Mononuclear cell (primary cell): ENCODE data around the gene LEKR1. TPM values are rescaled to one million over a fixed set of nuclear protein-coding genes. Genes with fewer than 3 reads are reported as not detected.
"Not testable (repeated sequence)": the region's sequence is repeated elsewhere in the genome, so short reads cannot be mapped to it uniquely, and the experiment has no call there.

Experiments
- H3K27me3 ChIP-seq: 2 replicates; pipeline ENCODE4 v1.6.0; 2011; ENCODE audit warnings: low read length, control low read depth; ENCODE audit not compliant: insufficient read depth
- H3K4me1 ChIP-seq: 2 replicates; pipeline ENCODE4 v1.5.1; 2011; ENCODE audit warnings: mild to moderate bottlenecking, low read length, control low read depth; ENCODE audit not compliant: insufficient read depth
- H3K4me3 ChIP-seq: 2 replicates; pipeline ENCODE4 v1.5.1; 2011; ENCODE audit warnings: mild to moderate bottlenecking, low read length, moderate library complexity
- H3K9me3 ChIP-seq: 2 replicates; pipeline ENCODE4 v1.5.1; 2011; ENCODE audit warnings: low read depth, mild to moderate bottlenecking, control low read depth, low read length
- total RNA-seq: library from RNA; depleted of rRNA; stranded (reverse); fragments of >200 nt; gene quantifications from one replicate; pipeline ENCODE4 v1.2.3, GENCODE V29; 2012

The LEKR1 gene
- total RNA-seq, 1 donor, result 9.4 TPM

GRCh38 chr3:156817646-156818272 lies 8.4 kb upstream of the LEKR1 start:
- H3K4me3 ChIP-seq, result peak overlapping the region; percentile 49

GRCh38 chr3:156818273-156818651 lies 7.9 kb upstream of the LEKR1 start:
- Histone ChIP-seq H3K4me1 (peaks cover 25% of the 10 kb centered on the region), H3K9me3 (no peaks in the 10 kb centered on the region), H3K4me3 (no peak overlapping the region), H3K27me3 (no peaks in the 10 kb centered on the region)

More at GRCh38 chr3:156817646-156818272, 8.4 kb upstream of the LEKR1 start:
- Histone ChIP-seq H3K4me1 (peaks cover 25% of the 10 kb centered on the region), H3K9me3 (no peaks in the 10 kb centered on the region), H3K27me3 (no peaks in the 10 kb centered on the region)

- Histone ChIP-seq H3K4me1 (peaks cover 25% of the 10 kb centered on the region), H3K9me3 (no peaks in the 10 kb centered on the region), H3K27me3 (no peaks in the 10 kb centered on the region), H3K4me3 (no peak overlapping the region)
These were observed 7.3 kb upstream of the LEKR1 start for GRCh38 chr3:156818890-156819289.

GRCh38 chr3:156819842-156820691 lies 6.1 kb upstream of the LEKR1 start:
- Histone ChIP-seq H3K4me1 (peaks cover 25% of the 10 kb centered on the region), H3K27me3 (no peaks in the 10 kb centered on the region), H3K4me3 (no peak overlapping the region), H3K9me3 (no peaks in the 10 kb centered on the region)

- Histone ChIP-seq H3K4me3 (no peak overlapping the region), H3K9me3 (no peaks in the 10 kb centered on the region), H3K27me3 (no peaks in the 10 kb centered on the region), H3K4me1 (peaks cover 29% of the 10 kb centered on the region)
These were observed 5.5 kb upstream of the LEKR1 start for GRCh38 chr3:156820692-156821080.

GRCh38 chr3:156822626-156823260 lies 3.4 kb upstream of the LEKR1 start:
- not testable (repeated sequence) for H3K27me3 ChIP-seq, H3K9me3 ChIP-seq, H3K4me3 ChIP-seq
- H3K4me1 ChIP-seq, result peaks cover 22% of the 10 kb centered on the region

- Histone ChIP-seq H3K4me3 (peak overlapping the region; percentile 73), H3K4me1 (peaks cover 15% of the 10 kb centered on the region), H3K9me3 (no peaks in the 10 kb centered on the region), H3K27me3 (no peaks in the 10 kb centered on the region)
These were observed 384 bp upstream of the LEKR1 start for GRCh38 chr3:156825795-156826143.

GRCh38 chr3:156826896-156827882 lies 1.0 kb downstream of the LEKR1 start:
- H3K27me3 ChIP-seq, result no peaks in the 10 kb centered on the region
- H3K4me1 ChIP-seq, result peaks cover 15% of the 10 kb centered on the region
- H3K9me3 ChIP-seq, result no peaks in the 10 kb centered on the region
- H3K4me3 ChIP-seq, result peak overlapping the region; percentile 73

- H3K4me1 ChIP-seq, result peaks cover 9% of the 10 kb centered on the region
- no peaks in the 10 kb centered on the region for H3K9me3 ChIP-seq
- no peak overlapping the region for H3K4me3 ChIP-seq
- H3K27me3 ChIP-seq, result no peaks in the 10 kb centered on the region
These were observed 4.9 kb downstream of the LEKR1 start for GRCh38 chr3:156831006-156831405.

- Histone ChIP-seq H3K4me3 (no peak overlapping the region), H3K27me3 (no peaks in the 10 kb centered on the region), H3K9me3 (no peaks in the 10 kb centered on the region), H3K4me1 (no peaks in the 10 kb centered on the region)
These were observed 8.3 kb downstream of the LEKR1 start for GRCh38 chr3:156834435-156834834.

- Histone ChIP-seq H3K4me3 (no peak overlapping the region), H3K9me3 (no peaks in the 10 kb centered on the region), H3K27me3 (no peaks in the 10 kb centered on the region), H3K4me1 (no peaks in the 10 kb centered on the region)
These were observed 8.9 kb downstream of the LEKR1 start for GRCh38 chr3:156834962-156835535.

- Histone ChIP-seq H3K9me3 (no peaks in the 10 kb centered on the region), H3K4me3 (no peak overlapping the region), H3K27me3 (no peaks in the 10 kb centered on the region), H3K4me1 (no peaks in the 10 kb centered on the region)
These were observed 10.5 kb downstream of the LEKR1 start for GRCh38 chr3:156836701-156837100.

GRCh38 chr3:156837115-156837514 lies 11.0 kb downstream of the LEKR1 start:
- no peaks in the 10 kb centered on the region for H3K27me3 ChIP-seq
- H3K4me1 ChIP-seq, result no peaks in the 10 kb centered on the region
- H3K9me3 ChIP-seq, result no peaks in the 10 kb centered on the region
- no peak overlapping the region for H3K4me3 ChIP-seq

GRCh38 chr3:156838035-156838434 lies 11.9 kb downstream of the LEKR1 start:
- H3K4me1 ChIP-seq, result no peaks in the 10 kb centered on the region
- H3K4me3 ChIP-seq, result no peak overlapping the region
- H3K27me3 ChIP-seq, result no peaks in the 10 kb centered on the region
- H3K9me3 ChIP-seq, result no peaks in the 10 kb centered on the region
